CD4-positive, alpha-beta T cell treated with Interleukin-21 for 1 hour (primary cell): ENCODE measurements around the gene MMP25.

Experiments used
- DNase-seq: peaks from one replicate; pipeline ENCODE4 v3.0.0-alpha.2; 2020

MMP25 gene

DNA sequence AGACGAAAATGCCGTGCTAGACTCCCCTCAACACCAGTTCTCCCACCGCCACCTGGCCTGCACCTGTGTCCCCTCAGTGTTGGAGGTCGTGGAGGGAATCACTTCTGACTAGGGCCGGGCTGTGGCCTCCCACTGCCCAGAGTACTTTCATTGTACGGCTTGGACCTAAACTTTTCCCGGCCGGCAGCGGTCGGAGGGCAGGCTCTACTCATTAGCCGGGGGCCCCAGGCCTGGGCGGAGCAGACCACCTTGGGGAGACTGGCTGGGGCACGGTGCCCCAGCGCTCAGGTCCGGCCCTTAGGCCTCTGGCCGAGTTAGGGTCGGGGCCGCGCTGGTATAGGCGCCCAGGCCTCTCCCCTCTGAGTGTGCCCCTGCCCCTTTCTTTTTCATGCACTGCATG is 29.0 kb upstream of the MMP25 start:
- DNase-seq = no peak

DNA sequence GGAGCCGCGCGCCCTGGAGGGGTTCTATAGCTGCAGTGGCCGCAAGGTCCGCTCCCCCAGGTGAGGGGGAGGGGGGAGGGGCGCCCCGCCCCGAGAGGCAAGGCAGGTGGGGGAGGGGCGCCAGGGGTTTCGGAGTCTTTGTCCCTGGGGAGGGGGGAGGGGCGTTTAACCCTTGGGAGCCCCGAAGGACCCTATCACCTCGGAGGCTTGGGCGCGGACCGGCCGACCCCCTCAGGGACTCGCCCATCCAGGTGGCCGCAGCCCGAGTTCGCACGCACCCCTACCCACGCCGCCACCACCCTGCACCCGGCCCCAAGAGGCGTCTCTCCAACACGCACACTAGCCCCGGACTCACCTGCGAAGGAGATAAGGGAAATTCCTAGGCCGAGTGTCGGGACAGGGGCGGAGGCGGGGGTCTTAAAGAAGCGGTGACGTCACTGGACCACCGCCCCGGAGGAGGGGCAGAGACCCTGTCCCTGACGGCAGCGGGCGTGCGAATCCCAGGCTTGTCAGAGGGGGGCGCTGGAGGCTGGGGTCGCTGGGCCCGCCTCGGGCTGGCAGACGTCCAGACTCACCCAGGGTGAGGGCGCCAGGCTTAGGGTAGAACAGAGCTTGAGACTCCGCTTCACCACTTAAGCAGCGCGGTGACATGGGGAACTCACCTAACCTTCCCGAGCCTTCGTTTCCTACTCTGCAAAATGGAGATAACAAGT is 28.4 kb upstream of the MMP25 start, which contains the start of gene CLDN6:
Gene CLDN6, minus strand, starts transcription at position 390 of the 713 bp plus-strand sequence. CDS start 2,162 bp downstream, outside the sequence.
- DNase-seq = peak; percentile 29

DNA sequence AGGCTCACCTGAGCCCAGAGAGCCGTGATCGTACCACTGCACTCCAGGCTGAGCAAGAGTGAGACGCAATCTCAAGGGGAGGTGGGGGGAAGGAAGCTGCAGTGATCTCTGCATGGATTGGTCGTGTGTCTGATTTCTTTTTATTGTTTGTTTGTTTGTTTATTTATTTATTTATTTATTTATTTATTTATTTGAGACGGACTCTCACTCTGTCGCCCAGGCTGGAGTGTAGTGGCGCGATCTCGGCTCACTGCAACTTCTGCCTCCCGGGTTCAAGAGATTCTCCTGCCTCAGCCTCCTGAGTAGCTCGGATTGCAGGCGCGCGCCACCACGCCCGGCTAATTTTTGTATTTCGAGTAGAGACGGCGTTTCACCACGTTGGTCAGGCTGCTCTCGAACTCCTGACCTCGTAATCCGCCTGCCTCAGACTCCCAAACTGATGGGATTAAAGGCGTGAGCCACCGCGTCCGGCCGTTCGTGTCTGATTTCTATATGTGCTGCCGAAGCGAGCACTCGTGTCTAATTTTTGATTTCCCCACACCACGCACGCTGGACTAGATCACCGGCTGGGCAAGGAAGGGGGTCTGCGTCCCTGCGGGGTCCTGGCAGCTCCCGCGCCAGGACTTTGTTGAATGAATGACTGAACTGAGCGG is 26.6 kb upstream of the MMP25 start:
- DNase-seq = no peak

DNA sequence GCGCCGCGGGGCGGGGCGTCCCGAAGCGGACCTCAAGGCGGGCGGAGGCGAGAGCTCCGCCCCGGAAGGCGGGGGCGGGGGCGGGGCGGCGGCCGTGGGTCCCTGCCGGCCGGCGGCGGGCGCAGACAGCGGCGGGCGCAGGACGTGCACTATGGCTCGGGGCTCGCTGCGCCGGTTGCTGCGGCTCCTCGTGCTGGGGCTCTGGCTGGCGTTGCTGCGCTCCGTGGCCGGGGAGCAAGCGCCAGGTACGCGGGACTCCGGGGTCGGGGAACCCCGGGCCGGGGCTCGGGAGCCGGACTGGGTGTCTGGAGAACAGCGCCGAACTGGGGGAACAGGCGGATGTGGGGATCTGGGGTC is 26.1 kb upstream of the MMP25 start, which contains the start of gene TNFRSF12A:
Gene TNFRSF12A, plus strand, starts transcription at position 122 of the 357 bp plus-strand sequence. Its CDS starts 30 bp downstream, at position 152.
- peak; percentile 74 for DNase-seq

DNA sequence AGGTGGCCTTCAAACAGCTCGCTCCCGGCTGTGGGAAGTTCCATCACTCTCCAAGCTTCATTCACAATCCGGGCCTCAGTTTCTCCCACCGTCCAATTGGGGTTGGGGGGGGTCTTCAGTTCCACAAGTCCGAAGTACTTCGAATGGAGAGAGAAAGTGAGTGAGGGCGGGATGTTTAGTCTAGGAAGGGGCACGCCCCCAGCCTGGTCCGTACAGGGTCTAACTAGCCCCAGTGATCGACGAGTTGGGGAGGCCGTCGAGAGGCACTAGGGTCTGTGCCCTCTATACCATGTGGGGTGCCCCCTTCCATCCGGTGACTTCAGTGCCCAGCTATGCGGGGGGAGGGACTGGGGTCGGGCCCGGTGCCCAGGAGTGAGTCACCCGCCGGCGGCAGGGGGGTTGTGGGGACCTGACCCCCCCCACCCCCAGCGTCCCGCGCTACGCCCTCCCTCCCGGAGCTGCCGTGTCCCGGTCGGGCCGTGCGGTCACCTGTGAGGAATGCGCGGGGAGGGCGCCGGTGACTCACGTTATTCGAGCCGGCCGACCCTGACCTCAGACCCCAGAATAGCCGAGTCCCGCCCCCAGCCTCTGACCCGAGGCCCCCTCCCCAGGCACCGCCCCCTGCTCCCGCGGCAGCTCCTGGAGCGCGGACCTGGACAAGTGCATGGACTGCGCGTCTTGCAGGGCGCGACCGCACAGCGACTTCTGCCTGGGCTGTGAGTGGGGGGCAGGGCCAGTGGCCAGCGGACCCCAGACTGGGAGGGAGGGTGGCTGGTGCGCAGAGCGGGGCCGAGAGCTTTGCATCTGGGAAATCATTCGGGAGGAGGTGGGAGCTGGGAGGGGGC is 25.5 kb upstream of the MMP25 start:
- DNase-seq = peak; percentile 71

DNA sequence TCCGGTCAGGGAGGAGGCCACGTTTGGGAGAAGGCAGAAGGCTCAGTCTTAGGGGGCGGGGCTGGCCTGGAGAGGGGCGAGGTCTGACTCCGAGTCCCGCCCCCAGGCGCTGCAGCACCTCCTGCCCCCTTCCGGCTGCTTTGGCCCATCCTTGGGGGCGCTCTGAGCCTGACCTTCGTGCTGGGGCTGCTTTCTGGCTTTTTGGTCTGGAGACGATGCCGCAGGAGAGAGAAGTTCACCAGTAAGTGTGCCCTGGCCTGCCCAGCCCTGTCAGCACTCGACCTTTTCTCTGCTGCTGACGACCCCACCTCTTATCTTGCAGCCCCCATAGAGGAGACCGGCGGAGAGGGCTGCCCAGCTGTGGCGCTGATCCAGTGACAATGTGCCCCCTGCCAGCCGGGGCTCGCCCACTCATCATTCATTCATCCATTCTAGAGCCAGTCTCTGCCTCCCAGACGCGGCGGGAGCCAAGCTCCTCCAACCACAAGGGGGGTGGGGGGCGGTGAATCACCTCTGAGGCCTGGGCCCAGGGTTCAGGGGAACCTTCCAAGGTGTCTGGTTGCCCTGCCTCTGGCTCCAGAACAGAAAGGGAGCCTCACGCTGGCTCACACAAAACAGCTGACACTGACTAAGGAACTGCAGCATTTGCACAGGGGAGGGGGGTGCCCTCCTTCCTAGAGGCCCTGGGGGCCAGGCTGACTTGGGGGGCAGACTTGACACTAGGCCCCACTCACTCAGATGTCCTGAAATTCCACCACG is 24.7 kb upstream of the MMP25 start:
- DNase-seq = peak; percentile 66

DNA sequence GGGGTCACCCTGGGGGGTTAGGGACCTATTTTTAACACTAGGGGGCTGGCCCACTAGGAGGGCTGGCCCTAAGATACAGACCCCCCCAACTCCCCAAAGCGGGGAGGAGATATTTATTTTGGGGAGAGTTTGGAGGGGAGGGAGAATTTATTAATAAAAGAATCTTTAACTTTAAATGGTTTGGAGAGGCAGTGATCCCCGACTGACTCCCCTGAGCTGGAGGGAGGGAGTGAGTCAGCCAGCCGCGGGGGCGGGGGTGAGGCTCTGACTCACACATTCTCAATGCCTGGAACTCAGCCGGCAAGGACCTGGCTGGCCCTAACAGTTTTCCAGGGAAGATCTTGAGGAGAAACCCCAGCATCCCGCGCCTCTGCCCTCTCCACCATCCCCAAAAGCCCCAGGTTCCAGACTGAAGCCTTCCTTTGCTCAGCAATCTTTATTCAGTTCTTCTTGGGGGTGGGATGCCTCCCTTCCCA is 24.1 kb upstream of the MMP25 start:
- peak; percentile 68 for DNase-seq

DNA sequence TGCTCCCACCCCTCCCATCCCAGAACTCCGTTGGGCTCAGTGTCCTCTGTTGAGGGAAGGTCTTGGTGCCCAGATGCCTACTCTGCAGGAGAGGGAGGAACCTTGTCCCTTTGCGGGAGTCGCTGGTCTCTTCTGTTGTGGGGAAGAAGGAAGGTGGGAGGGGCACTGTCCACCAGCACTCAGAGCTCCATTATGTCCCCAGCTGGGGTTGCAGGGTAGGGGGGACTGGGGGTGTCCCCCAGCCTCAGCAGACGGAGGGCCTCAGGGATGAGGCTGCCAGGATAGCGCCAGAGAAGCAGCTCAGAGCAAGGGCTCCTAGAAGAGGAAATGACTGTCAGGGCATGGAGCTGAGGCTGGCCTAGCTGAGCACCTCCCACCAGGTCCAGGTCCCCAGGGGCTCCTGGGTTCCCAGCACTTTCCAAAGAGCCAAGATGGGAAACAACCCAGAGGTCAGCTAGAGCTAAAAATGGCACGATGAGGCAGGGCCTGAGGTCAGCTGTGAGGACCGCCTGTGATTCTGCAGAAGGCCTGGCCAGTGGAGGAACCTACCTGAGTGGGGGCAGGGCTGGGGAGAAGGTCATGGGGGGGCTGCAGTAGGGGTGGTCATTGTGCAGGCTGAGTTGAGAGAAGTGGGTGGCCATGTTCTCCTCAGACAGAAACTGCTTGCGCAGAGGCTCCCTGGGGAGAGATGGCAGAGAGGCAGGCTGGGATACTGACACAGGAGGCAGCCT is 23.5 kb upstream of the MMP25 start:
- DNase-seq = no peak

DNA sequence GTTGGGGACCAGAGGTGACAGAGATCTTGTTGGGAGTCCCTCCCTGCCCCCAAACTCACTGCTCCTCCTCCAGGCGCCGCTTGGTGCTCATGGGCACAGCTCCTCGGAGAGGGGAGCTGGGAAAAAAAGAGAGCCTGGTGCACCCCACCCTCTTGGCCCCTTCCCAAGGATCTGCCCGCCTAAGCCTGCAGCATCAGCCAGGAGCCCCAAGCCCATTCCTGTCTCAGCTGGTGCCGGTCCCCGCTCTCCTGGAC is 23.0 kb upstream of the MMP25 start:
- no peak for DNase-seq

DNA sequence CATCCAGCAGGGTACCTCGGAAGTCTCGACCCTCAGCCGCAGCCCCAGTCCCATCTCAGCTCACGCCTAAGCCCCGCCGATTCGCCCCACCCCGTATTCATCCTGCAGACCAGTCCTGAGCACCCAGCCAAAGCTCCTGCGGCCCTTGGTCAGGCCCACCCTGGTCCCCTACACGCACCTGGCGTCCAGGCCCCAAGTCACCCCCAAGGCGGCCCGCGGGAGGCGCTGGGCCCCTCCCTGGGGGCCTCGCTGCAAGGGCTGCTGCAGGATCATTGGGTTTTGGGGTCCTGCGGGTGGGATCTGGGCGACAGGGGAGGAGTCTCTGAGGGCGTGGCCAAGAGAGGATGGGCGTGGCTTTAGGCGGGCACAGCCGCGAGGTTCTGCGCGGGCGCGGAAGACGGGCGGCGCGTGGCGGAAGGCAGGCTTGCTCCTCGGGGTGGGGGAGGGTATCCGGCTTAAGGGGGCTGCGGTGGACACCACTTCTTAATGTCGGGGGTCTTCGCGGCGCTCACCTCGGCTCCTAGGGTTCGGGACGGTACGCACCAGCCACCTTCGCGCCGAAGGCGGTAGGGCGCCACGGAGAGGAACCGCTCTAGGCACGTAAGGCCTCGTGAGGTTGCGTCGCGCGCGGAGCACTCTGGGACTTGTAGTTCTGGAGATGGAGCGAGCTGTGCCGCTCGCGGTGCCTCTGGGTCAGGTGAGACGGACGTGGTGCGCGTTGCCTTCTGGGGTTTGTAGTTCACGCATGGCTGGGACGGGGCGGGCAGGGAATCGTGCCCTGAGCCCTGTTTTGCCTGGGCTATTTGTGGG is 22.5 kb upstream of the MMP25 start, which contains the start of the genes HCFC1R1 and THOC6:
Gene HCFC1R1, minus strand, starts transcription at position 274 of the 810 bp plus-strand sequence. Its CDS starts 1 bp downstream, at position 273.
Gene THOC6, plus strand, starts transcription at position 367 of the 810 bp plus-strand sequence. Its CDS starts 292 bp downstream, at position 659.
- peak; percentile 96 for DNase-seq

DNA sequence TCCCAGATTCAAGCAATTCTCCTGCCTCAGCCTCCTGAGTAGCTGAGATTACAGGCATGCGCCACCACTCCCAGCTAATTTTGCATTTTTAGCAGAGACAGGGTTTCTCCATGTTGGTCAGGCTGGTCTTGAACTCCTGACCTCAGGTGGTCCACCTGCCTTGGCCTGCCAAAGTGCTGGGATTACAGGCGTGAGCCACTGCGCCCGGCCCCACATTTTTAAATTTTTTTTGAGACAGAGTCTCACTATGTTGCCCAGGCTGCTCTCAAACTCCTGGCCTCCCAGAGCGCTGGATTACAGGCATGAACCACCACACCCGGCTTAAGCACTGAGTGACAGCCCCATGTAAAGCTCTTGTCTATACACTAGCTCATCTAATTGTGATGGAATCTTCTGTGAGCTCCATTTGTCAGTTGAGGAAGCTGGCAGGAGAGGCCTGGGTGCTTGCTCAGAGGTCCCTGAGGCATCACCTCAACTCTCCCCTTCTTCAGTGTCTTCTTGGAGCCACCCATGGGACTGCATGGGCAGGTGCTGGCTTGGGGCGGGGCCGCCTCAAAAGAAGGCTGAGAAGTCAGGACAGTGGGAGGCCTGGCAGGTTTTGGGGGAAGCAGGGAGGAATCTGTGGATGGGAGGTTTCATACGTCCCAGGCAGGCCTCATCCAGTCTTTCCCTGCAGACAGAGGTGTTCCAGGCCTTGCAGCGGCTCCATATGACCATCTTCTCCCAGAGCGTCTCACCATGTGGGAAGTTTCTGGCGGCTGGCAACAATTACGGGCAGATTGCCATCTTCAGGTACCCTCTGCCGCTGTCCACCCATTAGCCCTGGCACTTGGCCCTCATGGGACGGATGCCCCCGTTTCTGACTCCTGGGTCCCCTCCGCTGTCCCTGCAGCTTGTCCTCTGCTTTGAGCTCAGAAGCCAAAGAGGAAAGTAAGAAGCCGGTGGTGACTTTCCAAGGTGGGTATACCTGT is 21.0 kb upstream of the MMP25 start:
- DNase-seq = no peak

DNA sequence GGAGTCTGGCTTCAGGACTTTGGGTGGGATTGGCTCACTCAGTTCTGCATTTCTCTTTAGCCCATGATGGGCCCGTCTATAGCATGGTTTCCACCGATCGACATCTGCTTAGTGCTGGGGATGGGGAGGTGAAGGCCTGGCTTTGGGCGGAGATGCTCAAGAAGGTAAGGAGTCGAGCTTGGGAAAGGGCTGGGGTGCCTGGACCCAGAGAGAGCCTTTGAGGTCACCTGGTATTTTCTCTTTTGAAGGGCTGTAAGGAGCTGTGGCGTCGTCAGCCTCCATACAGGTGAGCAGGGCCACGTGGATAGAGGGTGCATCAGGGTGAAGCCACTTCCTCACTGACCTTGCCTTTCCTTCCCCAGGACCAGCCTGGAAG is 20.4 kb upstream of the MMP25 start:
- DNase-seq = no peak

DNA sequence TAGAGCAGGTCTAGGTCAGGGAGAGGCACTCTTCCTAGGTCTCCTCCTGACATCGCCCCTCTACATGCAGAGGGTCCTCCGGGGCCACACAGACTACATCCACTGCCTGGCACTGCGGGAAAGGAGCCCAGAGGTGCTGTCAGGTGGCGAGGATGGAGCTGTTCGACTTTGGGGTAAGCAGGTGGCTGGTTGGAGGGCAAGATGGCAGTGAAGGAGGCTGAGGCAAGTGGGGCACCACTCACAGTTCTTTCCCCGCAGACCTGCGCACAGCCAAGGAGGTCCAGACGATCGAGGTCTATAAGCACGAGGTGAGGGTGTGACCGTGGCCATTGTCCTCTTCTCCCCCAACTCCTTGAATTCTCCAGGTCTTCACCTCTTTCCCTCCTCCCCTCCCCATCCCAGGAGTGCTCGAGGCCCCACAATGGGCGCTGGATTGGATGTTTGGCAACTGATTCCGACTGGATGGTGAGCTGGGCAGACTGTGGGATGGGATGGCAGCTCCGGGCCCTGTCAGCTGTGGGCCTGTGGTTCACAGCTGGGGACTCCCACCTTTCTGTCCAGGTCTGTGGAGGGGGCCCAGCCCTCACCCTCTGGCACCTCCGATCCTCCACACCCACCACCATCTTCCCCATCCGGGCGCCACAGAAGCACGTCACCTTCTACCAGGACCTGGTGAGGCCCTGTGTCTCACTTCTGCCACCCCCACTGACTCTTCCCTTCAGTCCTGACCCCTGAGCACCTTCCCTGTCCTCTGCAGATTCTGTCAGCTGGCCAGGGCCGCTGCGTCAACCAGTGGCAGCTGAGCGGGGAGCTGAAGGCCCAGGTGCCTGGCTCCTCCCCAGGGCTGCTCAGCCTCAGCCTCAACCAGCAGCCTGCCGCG is 19.5 kb upstream of the MMP25 start:
- no peak for DNase-seq

DNA sequence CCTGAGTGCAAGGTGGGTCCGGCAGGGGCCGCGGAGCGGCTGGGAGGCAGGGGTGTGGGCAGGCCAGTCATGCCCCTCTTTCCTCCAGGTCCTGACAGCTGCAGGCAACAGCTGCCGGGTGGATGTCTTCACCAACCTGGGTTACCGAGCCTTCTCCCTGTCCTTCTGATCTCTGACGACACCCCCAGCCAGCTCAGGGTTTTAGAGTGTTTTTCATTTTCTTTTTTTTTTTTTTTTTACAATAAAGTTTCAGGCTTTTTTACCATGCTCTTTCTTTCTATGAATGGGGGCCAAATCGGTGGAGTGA is 18.9 kb upstream of the MMP25 start:
- no peak for DNase-seq

DNA sequence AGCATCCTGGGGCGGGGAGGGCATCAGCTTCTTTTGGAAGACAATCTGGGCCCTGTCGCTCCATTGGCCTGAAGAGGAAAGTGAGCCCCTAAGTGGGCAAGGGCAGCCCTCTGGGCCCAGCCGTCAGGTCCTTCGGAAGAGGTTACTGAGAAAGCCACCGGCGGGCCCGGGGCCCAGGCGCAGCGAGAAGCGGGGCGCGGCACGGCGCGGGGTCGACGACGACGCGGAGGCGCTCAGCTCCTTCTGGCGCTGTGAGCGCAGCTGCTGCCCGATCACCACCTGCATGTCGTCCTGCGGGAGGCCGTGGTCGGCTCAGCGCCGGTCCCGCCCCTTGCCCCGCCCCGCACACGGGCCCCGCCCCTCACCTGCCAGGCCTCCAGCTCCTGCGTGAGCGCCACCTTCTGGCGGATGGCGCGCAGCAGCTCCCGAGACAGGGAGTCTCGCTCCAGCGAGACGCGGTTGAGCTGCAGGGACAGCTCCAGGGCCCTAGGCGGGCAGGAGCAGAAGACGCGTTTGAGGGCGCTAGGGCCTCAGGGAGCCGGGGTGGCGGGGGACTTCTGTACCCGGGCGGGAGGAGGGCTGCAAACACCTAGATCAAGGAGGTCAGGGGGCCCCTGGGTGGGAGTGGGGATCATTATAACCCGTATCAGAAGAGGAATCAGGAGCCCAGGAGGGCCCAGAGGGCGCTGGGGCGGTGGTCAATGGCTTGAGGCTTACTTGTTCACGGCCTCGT is 18.2 kb upstream of the MMP25 start:
- peak; percentile 89 for DNase-seq

DNA sequence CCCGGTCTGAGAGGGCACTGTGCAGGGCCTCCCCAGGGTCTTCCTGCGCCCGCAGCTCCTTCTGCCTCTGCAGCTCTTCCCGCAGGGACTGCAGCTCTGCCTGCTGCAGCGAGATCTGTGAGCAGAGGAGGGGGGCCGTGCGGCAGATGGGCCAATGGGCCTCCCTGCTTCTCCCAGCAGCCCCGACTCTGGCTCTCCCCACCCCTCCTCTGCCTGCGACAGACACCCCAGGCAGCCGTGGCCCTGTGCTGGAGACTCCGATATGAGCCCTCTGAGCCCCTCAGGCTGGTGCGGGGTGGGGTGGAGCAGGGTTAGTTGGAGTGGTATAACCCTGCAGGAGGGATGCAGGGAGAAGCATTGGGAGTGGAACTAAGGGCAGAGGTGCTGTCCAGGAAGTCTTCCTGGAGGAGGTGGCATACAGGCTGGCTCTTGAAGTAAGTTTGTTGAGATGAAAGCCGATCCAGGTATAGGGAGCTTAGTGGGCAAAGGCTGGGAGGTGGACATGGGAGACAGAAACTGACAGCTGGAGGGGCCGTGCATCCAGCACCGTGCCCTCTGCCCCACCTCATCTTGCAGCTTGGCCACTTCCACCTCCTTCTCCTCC is 17.5 kb upstream of the MMP25 start:
- no peak for DNase-seq

DNA sequence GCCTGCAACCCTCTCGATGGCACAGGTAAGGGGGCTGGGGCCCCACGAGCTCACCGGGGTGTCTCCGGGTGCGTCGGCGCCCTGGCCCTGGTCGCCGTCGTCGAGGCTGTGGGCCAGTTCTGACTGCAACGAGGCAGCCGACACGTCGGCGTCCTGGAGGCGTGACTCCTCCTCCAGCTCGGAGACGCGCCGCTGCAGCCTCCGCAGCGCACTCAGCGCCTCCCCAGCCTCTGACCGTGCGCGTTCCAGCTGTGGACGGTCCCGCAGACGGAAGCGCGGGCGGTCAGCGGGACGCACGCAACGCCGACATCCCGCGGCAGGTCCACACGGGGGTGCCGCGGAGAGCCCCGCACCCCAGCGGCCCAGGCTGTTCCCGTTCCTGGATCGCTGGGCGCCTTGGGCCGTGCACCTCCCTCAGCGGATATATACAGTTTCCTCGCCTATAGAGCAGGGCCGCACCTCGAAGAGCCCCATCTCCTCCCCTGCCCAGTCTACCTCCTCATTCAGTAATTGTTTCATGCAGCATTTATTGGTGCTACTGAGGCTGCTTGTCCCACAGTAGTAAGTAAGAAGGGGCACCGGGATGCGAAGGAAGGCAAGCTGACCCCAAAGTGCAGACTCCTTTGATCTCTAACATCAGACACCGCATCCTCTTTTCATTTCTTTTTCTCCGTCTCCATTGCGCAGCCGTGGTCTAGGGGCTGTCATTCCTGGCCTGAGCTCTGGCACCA is 16.7 kb upstream of the MMP25 start:
- peak; percentile 42 for DNase-seq
